SK-N-DZ (cell line): ENCODE measurements around the gene LILRB3.
"Not testable (repeated sequence)": the region's sequence is repeated elsewhere in the genome, so short reads cannot be mapped to it uniquely, and the experiment has no call there.

Experiments
- DNase-seq: peaks from one replicate; pipeline ENCODE4 v3.0.0-alpha.2; 2015; ENCODE audit warnings: low spot score

The LILRB3 gene

DNA sequence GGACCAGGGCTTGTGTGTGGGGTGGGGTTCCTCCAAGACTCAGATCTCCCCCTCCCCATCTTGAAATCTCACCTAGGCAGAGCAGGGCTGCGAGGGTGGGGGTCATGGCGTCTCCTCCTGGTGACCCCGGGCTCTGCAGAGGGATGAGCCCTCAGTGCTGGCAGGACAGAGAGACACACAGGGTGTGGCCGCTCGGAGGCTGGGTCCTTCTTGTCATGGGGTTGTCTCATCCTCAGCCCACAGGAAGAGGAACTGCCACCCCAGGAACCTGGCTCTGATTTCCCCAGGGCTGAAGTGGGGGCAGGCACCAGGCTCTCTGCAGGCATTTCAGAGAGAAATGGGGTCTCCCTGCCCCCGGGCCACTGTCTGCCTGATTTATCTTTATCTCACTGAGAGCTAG lies 19.8 kb upstream of the LILRB3 start, which contains the start of gene LILRA6:
Gene LILRA6, minus strand, starts transcription at position 145 of the 400 bp plus-strand sequence.
- not testable (repeated sequence) for DNase-seq

DNA sequence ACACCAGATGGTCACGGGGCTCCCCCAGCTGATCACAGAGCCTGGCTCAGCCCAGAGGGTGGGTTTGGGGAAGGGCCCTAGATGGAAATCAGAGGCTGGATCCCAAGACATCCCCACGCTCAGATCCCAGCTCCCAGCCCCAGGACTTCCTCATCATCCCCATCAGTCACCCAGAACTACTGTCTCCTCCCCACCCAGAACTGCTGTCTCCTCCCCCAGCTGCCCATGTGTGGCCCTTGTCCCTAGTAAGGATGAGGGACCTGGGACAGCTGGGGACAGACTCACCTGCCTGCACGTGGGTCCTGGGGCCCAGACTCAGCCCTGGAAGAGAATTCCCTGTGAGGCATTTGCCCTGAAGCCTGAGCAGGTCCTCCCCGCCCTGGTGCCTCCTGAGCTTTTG lies 19.4 kb upstream of the LILRB3 start:
- not testable (repeated sequence) for DNase-seq

DNA sequence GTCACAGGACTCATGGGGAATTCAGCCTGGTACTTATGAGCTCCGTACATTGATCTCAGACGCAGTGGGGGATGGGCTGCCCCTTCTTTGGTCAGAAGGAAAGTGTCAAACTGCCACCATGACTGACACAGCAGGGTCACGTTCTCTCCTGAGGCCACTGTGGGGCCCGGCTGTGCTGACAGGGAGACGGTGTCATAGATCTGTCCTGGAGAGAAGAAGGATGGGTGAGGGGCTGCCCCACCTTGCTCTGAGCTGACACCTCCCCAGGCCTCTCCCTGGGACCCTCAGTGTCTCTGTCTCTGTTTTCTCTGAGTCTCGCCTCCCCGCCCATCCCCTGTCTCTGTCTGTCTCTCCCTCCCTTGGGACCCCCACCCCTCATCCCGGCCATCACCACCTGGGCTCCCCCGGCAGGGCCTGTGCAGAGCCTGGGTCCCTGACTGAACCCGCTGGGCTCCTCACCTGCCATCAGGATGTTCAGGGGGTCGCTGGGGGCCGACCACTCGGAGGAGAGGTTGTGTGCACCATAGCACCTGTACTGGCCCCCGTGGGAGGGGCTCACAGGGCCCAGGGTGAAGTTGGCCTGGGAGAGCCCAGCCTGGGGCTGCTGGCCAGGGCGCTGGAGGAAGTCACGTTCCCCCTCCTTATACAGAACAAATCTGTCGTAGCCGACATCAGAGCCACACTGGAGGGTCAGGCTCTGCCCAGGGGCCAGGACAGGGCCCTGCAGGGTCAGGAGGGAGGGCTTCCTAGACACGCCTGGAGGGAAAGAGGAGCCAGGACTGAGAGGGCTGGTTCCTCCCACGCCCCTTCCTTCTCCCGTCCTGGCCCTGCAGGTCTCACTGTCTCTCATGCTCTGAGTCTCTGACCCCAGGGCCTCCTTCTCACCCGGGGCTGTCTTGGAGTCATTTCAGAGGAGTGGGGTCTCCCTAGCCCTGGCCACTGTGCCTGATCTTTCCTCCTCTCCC lies 17.8 kb upstream of the LILRB3 start:
- DNase-seq = not testable (repeated sequence)

DNA sequence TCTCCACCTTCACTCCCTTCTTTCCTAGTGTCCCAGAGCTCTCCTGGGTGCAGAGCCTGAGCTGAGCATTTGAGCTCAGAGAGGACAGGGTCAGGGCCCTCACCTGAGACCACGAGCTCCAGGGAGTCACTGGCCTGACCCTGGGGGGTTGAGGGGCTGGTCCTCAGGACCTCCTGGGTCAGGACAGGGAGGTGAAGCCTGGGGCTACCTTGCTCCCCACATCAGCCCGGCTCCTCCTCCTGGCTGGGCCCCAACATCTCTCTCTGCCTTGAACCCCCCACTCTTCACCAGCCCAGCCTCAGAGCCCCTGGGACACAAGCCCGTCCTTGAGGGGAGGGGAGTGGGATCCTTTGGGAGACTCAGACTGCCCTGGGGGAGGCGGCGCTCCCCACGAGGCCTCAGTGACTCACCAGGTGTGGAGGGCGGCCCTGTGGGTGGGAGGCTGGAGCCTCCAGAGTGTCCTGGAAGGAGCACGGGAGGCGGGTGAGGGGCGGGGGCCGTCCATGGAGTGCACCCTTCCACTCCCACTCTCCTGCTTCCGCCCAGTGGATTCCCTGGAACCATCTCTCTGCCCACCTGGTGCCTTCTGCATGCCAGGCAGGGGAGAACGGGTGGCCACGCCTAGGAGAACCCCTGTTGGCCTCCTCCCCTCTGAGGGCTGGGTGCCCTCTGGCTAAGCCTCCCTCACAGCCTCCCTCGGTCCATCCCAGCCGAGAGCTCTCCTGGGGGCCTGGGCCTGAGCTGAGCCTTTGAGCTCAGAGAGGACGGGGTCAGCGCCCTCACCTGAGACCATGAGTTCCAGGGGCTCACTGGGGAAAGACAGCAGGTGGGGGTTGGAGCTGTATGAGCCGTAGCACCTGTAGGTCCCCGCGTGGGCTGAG lies 16.9 kb upstream of the LILRB3 start:
- DNase-seq = not testable (repeated sequence)

DNA sequence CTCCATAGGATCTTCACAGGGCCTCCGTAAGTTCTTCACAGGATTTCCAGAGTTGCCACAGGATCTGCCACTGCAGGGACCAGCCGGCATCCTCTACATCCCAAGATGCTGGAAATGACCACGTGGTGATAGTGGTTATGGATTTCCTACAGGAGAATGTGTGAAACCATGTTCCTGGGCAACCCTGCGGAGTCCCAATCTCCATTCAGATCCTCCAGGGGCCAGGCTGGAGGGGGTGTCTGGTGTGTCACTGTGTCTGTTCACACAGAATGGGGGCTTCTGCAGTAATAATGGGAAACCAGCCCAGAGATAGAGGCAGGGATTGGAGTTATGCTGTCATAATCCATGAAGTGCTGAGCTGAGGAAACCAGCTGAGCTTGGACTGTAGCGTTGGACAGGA lies 11.1 kb upstream of the LILRB3 start:
- no peak for DNase-seq

DNA sequence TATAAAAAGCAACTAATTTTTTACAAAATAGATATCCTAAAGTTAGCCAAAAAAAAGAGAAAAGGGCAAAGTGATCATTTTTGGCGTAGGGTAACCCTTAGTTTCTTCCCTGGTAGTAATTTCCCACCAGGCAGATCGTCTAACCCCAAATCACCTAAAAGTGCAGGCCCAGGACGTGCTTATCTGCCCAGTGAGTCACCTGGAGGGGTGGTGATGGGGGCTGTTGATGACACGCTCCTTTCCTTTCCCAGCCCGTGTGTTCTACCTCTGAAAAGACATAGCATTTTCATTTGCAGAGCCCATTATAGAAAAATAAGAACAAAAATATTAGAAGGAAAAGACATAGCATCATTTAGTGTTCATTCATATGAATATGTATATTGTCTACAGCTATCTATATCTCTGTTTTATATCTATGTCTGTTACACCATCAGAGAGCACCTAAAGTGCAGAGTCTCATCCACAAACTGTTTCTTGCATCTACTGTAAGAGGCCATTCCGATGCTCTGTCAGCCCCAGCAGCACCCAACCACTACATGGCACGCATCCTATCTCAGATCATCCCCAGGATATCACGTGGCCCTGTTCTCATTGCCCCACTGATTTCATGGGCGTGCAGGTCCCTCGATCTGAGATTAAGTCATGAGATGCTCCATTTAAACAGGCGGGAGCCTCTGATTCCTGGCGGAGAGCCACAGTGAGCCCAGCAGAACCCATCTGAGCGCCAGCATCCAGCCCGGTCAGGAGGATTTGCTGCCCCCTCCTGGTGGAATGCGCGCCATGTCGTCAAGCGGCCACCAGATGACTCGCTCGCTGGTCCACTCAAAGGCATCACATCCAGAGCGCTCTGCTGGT lies 8.5 kb upstream of the LILRB3 start:
- DNase-seq = peak; percentile 60

DNA sequence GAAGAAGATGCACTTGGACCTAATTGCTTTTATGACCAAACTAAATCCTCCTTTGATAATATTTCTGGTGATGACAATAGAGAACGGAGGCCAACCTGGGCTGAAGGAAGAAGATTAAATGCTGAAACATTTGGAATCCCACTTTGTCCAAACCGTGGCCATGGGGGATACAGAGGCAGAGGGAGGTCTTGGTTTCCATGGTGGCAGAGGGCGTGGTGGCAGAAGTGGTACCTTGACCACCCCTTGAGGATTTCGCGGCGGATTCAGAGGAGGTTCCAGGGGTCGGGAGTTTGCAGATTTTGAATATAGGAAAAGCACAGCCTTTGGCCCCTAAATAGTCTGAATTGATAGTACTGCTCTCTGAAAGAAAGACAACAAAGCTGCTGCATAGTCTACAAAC lies 7.2 kb upstream of the LILRB3 start:
- DNase-seq = no peak

DNA sequence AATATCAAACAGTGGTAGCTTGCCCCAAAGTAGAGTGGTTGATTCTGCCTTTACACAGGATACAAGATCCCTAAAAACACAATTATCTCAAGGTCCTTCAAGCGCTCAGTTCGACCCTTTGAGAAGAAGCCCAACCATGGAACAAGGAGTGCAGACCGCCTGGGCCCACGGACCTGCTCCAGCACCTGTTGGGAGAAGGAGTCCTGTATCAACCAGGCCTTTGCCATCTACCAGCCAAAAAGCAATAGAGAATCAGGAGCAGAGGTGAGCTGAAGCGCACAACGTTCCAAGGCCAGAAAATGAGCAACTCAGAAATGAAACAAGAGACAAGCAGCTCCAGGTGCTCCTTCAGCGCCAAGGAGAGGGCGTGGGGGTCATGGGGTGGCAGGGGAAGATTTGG lies 6.3 kb upstream of the LILRB3 start:
- DNase-seq = no peak

DNA sequence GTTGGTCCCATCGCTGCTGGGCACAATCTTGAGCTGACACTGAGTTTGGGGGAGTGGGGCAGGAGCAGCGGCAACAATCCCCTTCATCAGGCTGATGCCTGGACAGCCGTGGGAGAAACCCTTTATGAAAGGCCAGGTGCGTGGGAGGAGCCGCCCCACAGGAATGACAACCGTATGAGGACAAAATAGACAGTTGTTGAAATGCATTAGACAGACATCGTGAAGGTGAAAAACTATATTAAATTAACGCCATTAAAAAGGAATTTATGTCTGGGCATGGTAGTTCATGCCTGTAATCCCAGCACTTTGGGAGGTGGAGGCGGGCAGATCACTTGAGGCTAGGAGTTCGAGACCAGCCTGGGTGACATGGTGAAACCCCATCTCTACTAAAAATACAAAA lies 1.8 kb upstream of the LILRB3 start:
- not testable (repeated sequence) for DNase-seq

DNA sequence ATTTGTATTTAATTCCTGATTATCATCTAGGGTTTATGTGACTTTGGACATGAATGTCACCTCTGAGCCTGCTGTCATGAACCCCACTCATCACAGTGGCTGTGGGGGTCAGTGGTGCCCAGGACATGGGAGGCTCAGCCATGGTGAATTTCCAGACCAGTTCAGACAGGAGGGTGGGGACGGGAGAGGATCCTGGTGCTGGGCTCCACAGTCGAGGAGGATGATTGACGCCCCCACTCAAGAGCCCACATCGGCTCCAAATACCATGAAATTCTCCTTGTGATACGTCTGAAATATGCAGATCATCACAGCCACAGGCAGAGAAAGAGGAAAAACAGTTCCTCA lies 1.1 kb upstream of the LILRB3 start:
- DNase-seq = not testable (repeated sequence)

DNA sequence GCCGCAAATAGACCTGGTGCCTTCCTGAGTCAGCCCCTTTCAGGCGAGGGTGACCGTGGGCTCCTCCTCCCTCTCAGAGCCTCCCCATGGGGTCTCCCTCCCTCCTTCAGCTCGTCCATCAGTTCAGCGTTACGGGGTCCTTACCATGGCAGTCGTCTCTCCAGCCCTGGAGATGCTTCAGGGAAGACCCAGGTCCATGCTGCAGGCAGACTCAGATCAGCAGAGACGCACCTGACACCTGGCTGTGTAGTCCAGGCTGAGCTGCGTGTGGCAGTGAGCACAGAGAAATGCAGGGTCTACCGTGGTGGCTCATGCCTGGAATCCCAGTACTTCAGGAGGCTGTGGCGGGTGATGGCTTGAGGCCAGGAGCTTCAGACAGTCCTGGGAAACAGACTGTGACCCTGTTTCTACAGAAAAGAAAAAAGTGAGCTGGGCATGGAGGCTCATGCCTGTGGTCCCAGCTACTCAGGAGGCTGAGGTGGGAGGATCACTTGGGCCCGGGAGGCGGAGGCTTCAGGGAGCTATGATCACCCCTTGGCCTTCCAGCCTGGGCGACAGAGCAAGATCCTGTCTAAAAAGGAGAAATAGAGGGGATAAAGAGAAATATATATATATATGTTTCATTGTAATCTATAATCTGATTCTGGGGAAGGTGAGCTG lies 600 bp upstream of the LILRB3 start:
- not testable (repeated sequence) for DNase-seq

DNA sequence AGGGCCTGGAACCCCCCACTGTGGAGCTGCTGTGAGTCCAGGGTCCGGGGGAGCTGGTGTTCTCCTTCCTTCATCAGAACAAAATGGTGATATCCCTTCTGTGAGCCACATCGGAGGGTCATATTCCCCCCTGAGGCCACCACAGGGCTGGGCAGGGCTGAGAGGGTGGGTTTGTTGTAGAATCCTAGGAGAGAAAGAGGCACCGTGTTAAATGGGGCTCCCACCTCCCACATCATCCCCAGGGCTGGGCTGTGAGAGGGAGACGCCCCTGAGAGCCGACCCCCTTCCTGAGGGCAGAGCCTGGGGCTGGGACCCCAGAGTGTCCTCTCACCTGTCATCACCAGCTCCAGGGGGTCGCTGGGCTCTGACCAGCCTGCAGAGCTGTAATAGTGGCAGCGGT lies 860 bp downstream of the LILRB3 start:
- not testable (repeated sequence) for DNase-seq

DNA sequence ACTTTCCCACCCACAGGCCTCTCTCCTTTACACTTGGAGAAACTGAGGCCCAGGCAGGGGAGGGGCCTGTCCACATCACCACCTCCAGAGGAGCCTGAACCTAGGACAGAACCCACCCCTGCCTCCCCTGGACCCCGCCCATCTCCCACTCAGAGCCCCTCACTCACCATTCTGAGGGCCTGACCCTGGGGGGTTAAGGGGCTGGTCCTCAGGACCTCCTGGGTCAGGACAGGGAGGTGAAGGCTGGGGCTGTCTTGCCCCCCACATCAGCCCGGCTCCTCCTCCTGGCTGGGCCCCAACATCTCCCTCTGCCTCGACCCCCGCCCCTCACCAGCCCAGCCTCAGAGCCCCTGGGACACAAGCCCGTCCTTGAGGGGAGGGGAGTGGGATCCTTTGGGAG lies 3.1 kb downstream of the LILRB3 start:
- not testable (repeated sequence) for DNase-seq

DNA sequence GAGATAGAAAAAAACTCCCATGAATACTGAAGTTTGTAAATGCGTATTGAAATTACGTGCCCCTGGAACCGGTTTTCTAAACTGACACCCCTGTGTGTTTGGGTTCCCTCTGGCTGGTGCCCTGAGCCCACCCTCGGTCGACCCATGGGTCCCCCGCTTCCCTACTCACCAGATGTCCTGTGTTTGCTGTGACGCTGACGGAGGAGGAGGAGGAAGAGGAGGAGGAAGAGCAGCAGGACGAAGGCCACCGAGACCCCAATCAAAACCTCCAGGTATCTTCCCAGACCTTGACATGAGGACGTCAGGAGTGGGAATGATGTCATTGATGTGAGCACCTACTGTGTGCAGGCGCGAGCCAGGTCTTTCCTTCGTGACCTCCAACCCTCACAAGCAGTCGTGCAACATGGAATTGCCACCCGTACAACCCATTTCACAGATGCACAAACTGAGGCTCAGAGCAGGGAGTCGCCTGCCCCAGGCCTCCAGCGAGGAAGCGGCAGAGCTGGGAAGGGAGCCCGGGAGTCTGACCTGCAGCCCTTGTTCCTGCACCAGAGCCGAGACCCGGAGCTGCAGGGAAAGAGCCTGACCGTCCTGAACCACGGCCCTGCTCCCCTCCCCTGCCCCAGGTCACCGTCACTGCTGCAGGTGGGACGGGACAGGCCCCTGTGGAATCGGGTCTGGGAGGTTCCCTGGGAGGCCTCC lies 3.7 kb downstream of the LILRB3 start:
- no peak for DNase-seq

DNA sequence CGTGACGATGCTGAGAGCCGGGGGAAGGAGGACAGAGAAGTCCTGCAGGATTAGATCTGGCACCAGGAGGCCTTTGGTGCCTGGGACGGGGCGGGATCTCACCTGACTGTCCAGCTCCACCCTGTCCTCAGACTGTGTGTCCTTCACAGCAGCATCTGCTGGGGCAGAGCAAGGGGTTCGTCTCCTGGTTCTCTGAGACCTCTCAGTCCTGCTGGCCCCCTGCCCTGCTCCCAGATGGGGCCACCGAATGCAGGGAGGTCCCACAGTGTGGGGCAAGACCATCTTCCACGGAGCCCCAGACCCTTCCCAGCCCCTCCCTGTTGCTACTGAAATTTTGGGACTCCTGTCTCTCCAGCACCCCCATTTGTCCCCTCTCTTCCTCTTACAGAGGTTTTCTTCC lies 4.5 kb downstream of the LILRB3 start:
- no peak for DNase-seq

DNA sequence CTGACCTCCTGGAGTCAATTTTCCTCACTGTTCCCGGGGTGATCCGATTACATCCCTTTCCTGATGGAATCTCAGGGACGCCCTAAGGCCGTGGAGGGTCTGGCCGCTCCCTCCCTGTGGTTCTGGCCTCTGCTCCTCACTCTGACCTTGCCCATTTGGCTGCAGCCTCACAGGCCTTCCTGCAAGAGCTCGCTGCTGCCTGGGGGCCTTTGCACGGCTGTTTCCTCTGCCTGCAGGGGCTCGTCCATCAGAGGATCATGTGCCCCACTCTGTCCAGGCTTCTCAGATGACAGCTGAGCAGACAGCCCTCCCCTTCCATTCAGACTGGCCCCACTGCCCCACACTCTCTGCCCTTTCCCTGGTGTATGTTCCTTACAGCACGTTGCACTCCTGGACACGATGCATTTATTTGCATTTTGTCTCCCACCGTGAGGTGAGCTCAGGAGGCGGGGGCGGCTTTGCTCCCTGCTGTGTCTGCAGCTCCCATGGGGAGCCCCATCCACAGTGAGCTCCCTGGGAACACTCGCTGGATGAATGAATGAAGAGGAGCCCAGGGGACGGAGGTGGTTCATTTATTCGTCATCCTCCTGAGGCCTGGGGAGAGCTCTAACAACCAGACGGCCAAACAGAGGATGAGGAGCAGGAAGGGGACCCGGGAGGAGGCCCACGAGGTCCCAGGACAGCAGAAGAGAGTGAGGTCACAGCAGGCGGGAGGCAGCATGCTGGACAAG lies 5.1 kb downstream of the LILRB3 start:
- not testable (repeated sequence) for DNase-seq

DNA sequence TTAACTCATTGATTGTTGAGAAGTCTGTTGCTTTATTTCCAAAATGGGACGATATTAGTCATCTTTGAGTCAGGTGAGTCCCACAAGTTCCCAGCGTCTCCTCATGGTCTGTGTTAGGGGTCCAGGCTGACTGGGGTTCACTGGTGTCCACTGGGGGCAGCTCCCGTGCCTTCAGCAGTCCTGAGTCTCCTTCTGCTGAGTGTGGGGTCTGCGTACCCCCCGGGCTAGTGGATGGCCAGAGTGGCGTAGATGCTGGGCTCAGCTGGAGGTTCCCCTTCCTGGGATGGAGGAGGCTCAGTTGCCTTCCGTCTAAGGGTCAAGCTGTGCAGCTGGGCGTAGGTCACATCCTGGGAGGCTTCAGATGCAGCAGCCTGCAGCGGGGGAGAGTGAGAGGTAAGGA lies 5.9 kb downstream of the LILRB3 start:
- no peak for DNase-seq

DNA sequence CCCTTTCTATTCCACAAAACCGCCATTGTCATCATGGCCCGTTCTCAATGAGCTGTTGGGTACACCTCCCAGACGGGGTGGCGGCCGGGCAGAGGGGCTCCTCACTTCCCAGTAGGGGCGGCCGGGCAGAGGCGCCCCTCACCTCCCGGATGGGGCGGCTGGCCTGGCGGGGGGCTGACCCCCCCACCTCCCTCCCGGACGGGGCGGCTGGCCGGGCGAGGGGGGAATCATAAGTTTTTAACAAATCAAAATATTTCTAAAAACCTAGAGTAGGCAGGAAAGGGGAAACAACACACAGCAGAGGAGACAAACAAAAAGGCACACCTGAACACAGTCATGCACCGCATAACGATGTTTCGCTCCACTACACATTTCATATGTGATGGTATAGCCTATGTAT lies 8.1 kb downstream of the LILRB3 start:
- DNase-seq = not testable (repeated sequence)

DNA sequence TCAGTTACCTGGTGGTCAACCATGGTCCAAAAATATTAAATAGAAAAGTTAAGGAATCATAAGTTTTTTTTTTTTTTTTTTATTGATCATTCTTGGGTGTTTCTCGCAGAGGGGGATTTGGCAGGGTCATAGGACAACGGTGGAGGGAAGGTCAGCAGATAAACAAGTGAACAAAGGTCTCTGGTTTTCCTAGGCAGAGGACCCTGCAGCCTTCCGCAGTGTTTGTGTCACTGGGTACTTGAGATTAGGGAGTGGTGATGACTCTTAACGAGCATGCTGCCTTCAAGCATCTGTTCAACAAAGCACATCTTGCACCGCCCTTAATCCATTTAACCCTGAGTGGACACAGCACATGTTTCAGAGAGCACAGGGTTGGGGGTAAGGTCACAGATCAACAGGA lies 8.6 kb downstream of the LILRB3 start:
- not testable (repeated sequence) for DNase-seq

DNA sequence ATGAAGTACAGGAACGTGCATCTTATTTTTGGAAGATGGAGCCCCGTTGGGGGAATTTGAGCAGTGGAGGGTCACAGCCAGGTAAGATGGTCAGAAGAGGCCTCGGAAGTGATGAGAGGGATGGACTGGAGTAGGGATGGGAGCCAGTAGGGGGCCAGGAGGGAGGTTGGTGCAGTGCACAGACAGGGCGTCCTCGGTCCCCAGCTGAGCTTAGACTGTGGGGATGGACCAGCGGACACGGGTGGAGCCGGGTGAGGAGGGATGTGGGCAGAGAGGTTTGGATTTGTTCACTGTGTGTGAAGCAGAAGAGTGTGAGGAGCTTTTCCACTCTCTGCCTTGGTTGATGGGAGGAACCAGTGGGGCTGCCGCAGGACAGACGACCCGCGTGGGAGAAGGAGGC lies 11.6 kb downstream of the LILRB3 start:
- DNase-seq = no peak
